Measurements from ENCODE around the gene GPBP1. TPM values are rescaled to one million over a fixed set of nuclear protein-coding genes. Genes with fewer than 3 reads are reported as not detected.

Gene GPBP1
- total RNA-seq, 1 experiment from 2014 or later = 54.4 TPM

DNA sequence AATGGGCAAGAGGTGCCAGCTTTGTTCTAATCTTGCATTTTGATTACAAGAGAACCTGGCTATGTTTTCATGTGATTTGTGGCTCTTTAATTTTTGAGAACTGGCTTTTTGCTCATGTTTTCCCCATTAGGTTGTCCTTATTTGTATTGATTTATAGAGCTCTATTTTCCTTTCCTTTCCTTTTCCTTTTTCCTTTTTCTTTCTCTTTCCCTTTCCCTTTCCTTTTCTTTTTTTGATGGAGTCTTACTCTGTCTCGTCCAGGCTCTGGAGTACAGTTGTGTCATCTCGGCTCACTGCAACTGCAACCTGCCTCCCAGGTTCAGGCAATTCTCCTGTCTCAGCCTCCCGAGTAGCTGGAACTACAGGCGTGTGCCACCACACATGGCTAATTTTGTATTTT, 55.5 kb downstream of the GPBP1 start:
- Histone ChIP-seq H3K4me3 (ENCODE audit: low read depth in 2 of 2, low read length in 2 of 2) (no peak overlapping the region), H3K27ac (ENCODE audit: low read length) (no peak overlapping the region), H3K9me3 (ENCODE audit: control insufficient read depth, insufficient read depth, low read depth, low read length) (no peaks in the 10 kb centered on the region), H3K36me3 (ENCODE audit: control insufficient read depth, insufficient read depth, low read length) (peaks cover 9% of the 10 kb centered on the region; the same call in 1 of the 2 replicates), H3K4me1 (ENCODE audit: control insufficient read depth, insufficient read depth, low read length) (no peaks in the 10 kb centered on the region), H3K27me3 (ENCODE audit: control insufficient read depth, insufficient read depth, low read length) (no peaks in the 10 kb centered on the region)
- BruUV-seq (replicated peaks) = no TSS peak
- ChIA-PET CTCF (no interaction called here), POLR2A (interaction anchor here (0.6 kb wide), 1 partner anchor 92 kb away, joined by 3 read pairs; no protein-coding TSS in a partner anchor)
- intact Hi-C loops (cut with micrococcal nuclease; ENCODE audit: unreplicated experiment) (no loop called here), in situ Hi-C loops (cut with HindIII; ENCODE audit: low pct_unique_long_range_greater_than_20kb, low sequenced_read_pairs) (no loop called here)
- DNase-seq (ENCODE audit: low read depth, low spot score) (no peak), ATAC-seq (no peak)
- no peak for TF ChIP-seq TCF7L2 (IDR thresholded peaks at IDR 0.05; ENCODE audit: low read depth, low read length)
- TF ChIP-seq, protein P1, sequence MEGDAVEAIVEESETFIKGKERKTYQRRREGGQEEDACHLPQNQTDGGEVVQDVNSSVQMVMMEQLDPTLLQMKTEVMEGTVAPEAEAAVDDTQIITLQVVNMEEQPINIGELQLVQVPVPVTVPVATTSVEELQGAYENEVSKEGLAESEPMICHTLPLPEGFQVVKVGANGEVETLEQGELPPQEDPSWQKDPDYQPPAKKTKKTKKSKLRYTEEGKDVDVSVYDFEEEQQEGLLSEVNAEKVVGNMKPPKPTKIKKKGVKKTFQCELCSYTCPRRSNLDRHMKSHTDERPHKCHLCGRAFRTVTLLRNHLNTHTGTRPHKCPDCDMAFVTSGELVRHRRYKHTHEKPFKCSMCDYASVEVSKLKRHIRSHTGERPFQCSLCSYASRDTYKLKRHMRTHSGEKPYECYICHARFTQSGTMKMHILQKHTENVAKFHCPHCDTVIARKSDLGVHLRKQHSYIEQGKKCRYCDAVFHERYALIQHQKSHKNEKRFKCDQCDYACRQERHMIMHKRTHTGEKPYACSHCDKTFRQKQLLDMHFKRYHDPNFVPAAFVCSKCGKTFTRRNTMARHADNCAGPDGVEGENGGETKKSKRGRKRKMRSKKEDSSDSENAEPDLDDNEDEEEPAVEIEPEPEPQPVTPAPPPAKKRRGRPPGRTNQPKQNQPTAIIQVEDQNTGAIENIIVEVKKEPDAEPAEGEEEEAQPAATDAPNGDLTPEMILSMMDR (IDR thresholded peaks at IDR 0.05) = no peak
- TF ChIP-seq SIN3A (IDR thresholded peaks at IDR 0.05; ENCODE audit: borderline replicate concordance, insufficient read depth, low read depth, low read length) = no peak

DNA sequence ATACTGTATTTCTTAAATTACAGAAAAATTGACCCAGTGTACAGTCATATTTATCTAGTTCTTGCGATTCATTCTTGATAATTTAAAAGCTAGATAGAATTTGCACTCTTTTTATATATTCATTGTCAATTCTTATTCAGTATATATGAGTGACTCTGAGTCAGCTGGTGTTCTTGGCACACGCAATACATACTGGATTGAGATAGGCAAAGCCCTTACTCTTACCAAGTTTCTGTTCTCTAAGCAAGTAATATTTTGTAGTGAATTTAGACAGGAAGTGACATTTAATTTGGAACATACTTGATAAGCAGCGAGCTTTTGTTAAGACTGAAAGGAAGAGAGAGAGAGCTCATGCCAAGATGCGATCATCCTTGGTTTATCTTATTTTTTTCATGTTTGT, 57.7 kb downstream of the GPBP1 start:
- POLR2A ChIA-PET = no interaction called here
- intact Hi-C loops (cut with micrococcal nuclease; ENCODE audit: unreplicated experiment) = no loop called here

More for the DNA sequence above, 57.7 kb downstream of the GPBP1 start:
- CTCF ChIA-PET = no interaction called here
- Histone ChIP-seq H3K27me3 (ENCODE audit: control insufficient read depth, insufficient read depth, low read length) (no peaks in the 10 kb centered on the region), H3K27ac (ENCODE audit: low read length) (no peak overlapping the region), H3K36me3 (ENCODE audit: control insufficient read depth, insufficient read depth, low read length) (peaks cover 14% of the 10 kb centered on the region), H3K9me3 (ENCODE audit: control insufficient read depth, insufficient read depth, low read depth, low read length) (no peaks in the 10 kb centered on the region), H3K4me1 (ENCODE audit: control insufficient read depth, insufficient read depth, low read length) (no peaks in the 10 kb centered on the region), H3K4me3 (ENCODE audit: low read depth in 2 of 2, low read length in 2 of 2) (no peak overlapping the region)
- TF ChIP-seq, protein P2, sequence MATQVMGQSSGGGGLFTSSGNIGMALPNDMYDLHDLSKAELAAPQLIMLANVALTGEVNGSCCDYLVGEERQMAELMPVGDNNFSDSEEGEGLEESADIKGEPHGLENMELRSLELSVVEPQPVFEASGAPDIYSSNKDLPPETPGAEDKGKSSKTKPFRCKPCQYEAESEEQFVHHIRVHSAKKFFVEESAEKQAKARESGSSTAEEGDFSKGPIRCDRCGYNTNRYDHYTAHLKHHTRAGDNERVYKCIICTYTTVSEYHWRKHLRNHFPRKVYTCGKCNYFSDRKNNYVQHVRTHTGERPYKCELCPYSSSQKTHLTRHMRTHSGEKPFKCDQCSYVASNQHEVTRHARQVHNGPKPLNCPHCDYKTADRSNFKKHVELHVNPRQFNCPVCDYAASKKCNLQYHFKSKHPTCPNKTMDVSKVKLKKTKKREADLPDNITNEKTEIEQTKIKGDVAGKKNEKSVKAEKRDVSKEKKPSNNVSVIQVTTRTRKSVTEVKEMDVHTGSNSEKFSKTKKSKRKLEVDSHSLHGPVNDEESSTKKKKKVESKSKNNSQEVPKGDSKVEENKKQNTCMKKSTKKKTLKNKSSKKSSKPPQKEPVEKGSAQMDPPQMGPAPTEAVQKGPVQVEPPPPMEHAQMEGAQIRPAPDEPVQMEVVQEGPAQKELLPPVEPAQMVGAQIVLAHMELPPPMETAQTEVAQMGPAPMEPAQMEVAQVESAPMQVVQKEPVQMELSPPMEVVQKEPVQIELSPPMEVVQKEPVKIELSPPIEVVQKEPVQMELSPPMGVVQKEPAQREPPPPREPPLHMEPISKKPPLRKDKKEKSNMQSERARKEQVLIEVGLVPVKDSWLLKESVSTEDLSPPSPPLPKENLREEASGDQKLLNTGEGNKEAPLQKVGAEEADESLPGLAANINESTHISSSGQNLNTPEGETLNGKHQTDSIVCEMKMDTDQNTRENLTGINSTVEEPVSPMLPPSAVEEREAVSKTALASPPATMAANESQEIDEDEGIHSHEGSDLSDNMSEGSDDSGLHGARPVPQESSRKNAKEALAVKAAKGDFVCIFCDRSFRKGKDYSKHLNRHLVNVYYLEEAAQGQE (IDR thresholded peaks at IDR 0.05; ENCODE audit: insufficient read depth in 1 of 2, low read depth in 2 of 2, low read length in 1 of 2) = no peak
- TF ChIP-seq, protein P1 (IDR thresholded peaks at IDR 0.05) = no peak
- no peak for TF ChIP-seq TCF7L2 (IDR thresholded peaks at IDR 0.05; ENCODE audit: low read depth, low read length)
- no peak for TF ChIP-seq POLR2AphosphoS5 (IDR thresholded peaks at IDR 0.05; ENCODE audit: low read depth, low read length)
- no peak for TF ChIP-seq SIN3A (IDR thresholded peaks at IDR 0.05; ENCODE audit: borderline replicate concordance, insufficient read depth, low read depth, low read length)
- in situ Hi-C loops (cut with HindIII; ENCODE audit: low pct_unique_long_range_greater_than_20kb, low sequenced_read_pairs) = no loop called here
- BruUV-seq (replicated peaks) = no TSS peak
- no peak for DNase-seq (ENCODE audit: low read depth, low spot score)
- ATAC-seq = no peak
